Activated CD8-positive, alpha-beta memory T cell treated with anti-CD3 and anti-CD28 coated beads for 48 hours (primary cell): Measurements from ENCODE around the gene SAPCD2.

Experiments used
- DNase-seq, 3 experiments: peaks; one replicate each; pipeline ENCODE4 v3.0.0-alpha.2; 2020; ENCODE audit warnings: low read depth in 2 of 3, low spot score in 2 of 3

SAPCD2 gene

DNA sequence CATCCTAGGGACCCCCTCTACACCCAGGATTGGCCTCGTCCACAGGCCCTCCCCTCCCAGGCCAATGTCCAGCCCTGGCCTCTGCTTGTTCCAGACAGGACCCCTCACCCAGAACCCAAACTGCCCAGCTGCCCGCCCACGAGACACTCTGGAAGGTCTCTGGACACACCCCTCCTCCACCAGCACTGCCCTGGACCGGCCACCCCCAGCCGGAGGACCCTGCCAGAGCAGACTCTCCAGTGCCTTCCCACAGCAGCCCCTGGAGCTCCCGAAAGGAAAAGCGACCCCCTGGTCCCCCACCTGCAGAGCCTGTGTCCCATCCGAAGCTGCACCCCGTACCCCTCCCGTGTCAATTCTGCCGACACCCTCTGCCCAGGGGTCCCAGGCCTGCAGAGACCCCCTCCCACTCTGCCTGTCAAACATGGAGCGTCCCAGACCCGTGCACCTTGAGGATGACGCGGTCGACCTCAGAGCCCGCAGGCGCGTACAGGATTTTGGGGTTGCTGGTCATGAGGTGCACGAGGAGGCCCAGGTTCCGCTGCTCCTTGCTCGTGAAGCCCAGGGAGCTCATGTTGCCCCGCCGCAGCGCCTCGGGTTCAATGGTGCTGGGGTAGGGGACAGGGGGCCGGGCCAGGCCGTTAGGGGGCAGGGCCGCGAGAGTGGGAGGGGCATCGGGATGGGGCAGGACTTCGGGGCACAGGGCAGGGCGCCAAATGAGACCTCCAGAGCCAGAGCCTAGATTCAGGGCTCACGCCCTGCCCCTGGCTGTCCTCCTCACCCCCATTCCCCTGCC is 50.3 kb downstream of the SAPCD2 start:
- DNase-seq: no peak

- no peak for DNase-seq
These were observed 51.4 kb downstream of the SAPCD2 start for GRCh38 chr9:137018761-137019559.

GRCh38 chr9:137017791-137018497 is 52.4 kb downstream of the SAPCD2 start:
- DNase-seq: no peak

GRCh38 chr9:137017071-137017470 is 53.3 kb downstream of the SAPCD2 start:
- no peak for DNase-seq

- DNase-seq: no peak
These were observed 53.9 kb downstream of the SAPCD2 start for GRCh38 chr9:137016436-137016835.

GRCh38 chr9:137015976-137016375 is 54.4 kb downstream of the SAPCD2 start:
- DNase-seq: no peak

DNA sequence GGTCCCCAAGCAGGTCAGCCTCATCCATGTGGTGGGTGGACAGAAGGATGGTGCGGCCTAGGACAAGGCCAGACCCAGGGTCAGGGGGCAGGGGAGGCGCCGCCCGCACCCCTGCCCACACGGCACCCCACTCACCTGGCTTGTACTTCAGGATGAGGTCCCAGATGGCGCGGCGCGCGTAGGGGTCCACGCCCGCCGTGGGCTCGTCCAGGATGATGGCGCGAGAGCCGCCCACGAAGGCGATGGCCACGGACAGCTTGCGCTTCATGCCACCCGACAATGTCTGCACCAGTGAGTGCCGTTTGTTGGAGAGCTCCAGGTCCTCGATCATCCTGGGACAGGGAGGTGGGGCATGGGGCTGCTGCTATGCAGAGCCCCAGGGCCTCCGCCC is 54.8 kb downstream of the SAPCD2 start:
- no peak for DNase-seq

DNA sequence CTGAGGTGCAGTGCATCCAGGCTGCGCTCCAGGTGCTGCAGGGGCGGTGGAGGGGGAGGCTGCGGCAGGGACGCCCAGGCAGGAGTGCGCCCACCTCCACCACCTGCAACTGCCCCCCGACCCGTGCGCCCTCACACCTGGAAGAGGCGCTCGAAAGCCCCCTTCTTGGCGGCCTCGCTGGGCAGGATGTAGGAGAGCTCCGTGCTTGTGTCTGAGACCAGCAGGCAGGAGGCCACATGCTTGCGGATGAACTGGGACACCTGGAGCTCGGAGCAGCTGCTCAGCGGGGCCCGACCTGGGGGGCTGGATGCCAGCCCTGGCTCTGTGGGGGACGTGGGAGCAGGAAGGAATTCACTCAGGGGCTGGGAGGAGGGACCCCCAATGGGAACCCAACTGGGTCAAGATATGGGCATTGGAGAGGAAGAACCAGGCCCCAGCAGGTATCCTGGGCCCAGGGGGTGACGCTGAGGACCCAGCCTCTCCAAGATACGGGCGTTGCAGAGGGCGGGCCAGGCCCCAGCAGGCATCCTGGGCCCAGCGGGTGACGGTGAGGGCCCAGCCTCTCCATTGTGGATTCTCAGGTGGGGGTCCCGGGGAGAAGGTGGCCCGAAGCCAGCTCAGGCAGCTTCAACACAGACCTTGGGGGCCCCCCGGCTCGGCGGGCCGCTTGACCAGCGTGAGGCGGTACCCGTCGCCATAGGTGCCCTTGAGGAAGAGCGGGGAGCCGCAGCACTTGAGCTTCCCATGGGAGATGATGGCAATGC is 55.4 kb downstream of the SAPCD2 start:
- DNase-seq: no peak

- DNase-seq: no peak
These were observed 56.2 kb downstream of the SAPCD2 start for GRCh38 chr9:137014166-137014565.

- no peak for DNase-seq
These were observed 56.8 kb downstream of the SAPCD2 start for GRCh38 chr9:137013571-137013940.

- no peak for DNase-seq
These were observed 57.4 kb downstream of the SAPCD2 start for GRCh38 chr9:137012694-137013570.
